ENCODE results near the gene CAPNS1.
"Not testable (repeated sequence)": the region's sequence is repeated elsewhere in the genome, so short reads cannot be mapped to it uniquely, and the experiment has no call there.

The CAPNS1 gene

GRCh38 chr19:36151144-36152018 lies 11.5 kb downstream of the CAPNS1 start:
- DNase-seq: no peak

- no peak for DNase-seq
Measured at GRCh38 chr19:36152019-36152351, 12.1 kb downstream of the CAPNS1 start.

- peak; percentile 32 for DNase-seq
Measured at GRCh38 chr19:36152352-36153091, 12.7 kb downstream of the CAPNS1 start, which contains the start of gene COX7A1. Gene COX7A1 (minus strand): TSS chr19:36152447. CDS start chr19:36152407, 40 bp downstream.

GRCh38 chr19:36153126-36153525 lies 13.3 kb downstream of the CAPNS1 start:
- DNase-seq: no peak

- DNase-seq: no peak
Measured at GRCh38 chr19:36160821-36161596, 21.1 kb downstream of the CAPNS1 start.

GRCh38 chr19:36163813-36164212 lies 23.9 kb downstream of the CAPNS1 start:
- DNase-seq: no peak

- no peak for DNase-seq
Measured at GRCh38 chr19:36169084-36169760, 29.4 kb downstream of the CAPNS1 start.

- DNase-seq: no peak
Measured at GRCh38 chr19:36172852-36173251, 33.0 kb downstream of the CAPNS1 start.

- DNase-seq: not testable (repeated sequence)
Measured at GRCh38 chr19:36173846-36174245, 34.0 kb downstream of the CAPNS1 start.

- not testable (repeated sequence) for DNase-seq
Measured at GRCh38 chr19:36179077-36179476, 39.2 kb downstream of the CAPNS1 start.

GRCh38 chr19:36182612-36183244 lies 42.9 kb downstream of the CAPNS1 start:
- peak; percentile 95 for DNase-seq

GRCh38 chr19:36183245-36183628 lies 43.4 kb downstream of the CAPNS1 start:
- DNase-seq: no peak

GRCh38 chr19:36186722-36187121 lies 46.9 kb downstream of the CAPNS1 start:
- not testable (repeated sequence) for DNase-seq

- DNase-seq: peak; percentile 15
Measured at GRCh38 chr19:36196249-36196648, 56.4 kb downstream of the CAPNS1 start.

GRCh38 chr19:36198119-36198518 lies 58.3 kb downstream of the CAPNS1 start:
- no peak for DNase-seq

Data from fibroblast of skin of right biceps (primary cell).